Activated T-cell treated with anti-CD3 and anti-CD28 coated beads for 4 hours (primary cell): ENCODE results near the gene AKAP6.
"Not testable (repeated sequence)": the region's sequence is repeated elsewhere in the genome, so short reads cannot be mapped to it uniquely, and the experiment has no call there.

Experiments
- DNase-seq: peaks from one replicate; pipeline ENCODE4 v3.0.0-alpha.2; 2020

The AKAP6 gene

DNA sequence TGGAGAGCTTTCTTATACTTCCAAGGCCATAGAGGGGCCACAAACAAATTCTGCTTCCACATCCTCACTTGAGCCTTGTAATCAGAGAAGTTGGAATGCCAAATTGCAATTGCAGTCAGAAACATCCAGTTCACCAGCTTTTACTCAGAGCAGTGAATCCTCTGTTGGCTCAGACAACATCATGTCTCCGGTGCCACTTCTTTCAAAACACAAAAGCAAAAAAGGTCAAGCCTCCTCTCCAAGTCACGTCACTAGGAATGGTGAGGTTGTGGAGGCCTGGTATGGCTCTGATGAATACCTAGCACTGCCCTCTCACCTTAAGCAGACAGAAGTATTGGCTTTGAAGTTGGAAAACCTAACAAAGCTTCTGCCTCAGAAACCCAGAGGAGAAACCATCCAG, 217.1 kb downstream of the AKAP6 start:
- no peak for DNase-seq

DNA sequence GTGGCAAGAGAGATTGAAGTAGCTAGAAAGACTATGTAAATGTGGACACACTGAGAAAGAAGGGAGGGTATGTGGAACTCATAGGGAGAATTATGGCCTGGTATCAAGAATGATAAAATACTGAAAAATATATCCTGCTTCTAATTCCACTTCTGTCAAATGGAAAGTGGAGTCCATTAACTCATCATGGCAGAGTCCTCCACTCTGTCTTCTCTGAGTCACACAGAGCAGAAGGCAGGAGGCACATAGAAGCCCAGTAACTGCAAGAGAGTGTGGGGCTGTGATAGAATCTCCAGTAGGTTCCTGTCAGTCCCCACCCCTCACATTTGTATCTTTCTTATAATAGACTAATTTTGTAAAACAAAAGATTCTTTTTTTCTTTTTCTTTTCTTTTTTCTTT, 223.7 kb downstream of the AKAP6 start:
- no peak for DNase-seq

- no peak for DNase-seq
Measured at GRCh38 chr14:32559048-32559447, 229.9 kb downstream of the AKAP6 start.

- DNase-seq, result no peak
Measured at GRCh38 chr14:32559590-32559989, 230.5 kb downstream of the AKAP6 start.

DNA sequence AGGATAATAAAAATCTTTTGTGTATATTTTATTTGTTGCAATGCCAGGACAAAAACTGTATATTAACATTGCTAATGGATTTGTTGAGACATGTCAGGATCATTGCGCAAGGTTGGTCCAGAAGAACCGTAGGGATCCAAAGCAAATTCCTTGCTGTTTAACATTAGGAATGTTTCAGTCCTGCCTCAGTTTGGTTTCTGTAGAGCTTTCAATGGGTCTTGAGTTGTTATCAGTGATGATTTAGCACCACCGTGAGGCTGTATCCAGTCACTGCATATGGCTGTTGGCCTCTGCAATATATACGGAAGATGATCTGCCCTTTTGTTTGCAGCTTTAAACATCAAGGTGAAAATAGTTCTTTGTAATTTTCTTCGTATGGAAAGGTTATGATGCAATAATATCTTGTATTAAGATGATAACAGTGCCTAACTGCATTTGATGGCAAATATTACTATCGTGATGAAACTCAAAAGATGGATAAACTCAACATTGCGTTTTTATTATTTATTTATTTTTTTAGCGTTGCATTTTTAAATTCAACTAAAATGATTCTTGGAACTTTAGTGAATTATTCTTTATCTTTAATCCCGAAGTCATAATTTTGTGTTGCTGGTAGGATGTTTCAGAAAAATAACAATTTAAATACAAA, 231.2 kb downstream of the AKAP6 start:
- DNase-seq, result no peak

- DNase-seq, result no peak
Measured at GRCh38 chr14:32561520-32561919, 232.4 kb downstream of the AKAP6 start.

- DNase-seq, result no peak
Measured at GRCh38 chr14:32564596-32564995, 235.5 kb downstream of the AKAP6 start.

GRCh38 chr14:32565256-32565655, 236.2 kb downstream of the AKAP6 start:
- no peak for DNase-seq

- no peak for DNase-seq
Measured at GRCh38 chr14:32567543-32568384, 238.7 kb downstream of the AKAP6 start.

DNA sequence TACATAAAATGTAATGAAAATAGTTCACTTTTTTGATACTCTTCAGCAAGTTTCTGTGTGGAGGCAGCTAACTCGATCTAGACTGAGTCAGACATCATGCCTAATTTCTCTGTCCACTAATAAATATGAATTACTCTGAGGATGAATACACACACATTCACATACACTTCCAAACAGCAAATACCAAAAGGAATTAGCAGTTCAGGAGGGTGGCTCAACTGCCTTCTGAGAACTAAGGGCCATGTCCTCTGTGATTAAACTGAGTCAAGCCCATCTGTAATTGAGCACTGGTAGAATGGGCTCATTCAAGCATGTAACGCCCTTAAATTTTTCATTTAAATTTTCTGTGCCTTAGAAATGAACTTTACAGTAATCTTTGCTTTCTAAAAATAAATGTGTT, 242.5 kb downstream of the AKAP6 start:
- no peak for DNase-seq

GRCh38 chr14:32571995-32572866, 243.1 kb downstream of the AKAP6 start:
- DNase-seq, result no peak

GRCh38 chr14:32572867-32573150, 243.7 kb downstream of the AKAP6 start:
- no peak for DNase-seq

DNA sequence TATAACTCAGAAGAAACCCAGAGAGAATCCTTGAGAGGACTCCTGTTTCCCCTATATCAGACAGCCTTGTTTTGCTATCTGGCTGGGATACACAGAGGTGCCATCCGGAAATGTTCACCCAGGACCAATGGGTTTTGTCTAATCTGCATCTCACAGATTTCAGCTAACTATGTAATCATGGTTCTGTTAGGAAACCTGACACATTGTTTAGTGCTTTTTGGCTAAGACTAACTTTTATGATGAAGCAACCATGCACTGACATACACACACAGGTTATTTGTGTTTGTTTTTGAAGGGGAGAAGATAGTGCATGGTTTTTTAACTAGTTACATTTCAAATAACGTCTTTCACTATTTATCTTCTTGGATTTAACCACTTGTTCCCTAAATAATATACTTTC, 245.2 kb downstream of the AKAP6 start:
- no peak for DNase-seq

- peak; percentile 3 for DNase-seq
Measured at GRCh38 chr14:32576088-32576795, 247.1 kb downstream of the AKAP6 start.

DNA sequence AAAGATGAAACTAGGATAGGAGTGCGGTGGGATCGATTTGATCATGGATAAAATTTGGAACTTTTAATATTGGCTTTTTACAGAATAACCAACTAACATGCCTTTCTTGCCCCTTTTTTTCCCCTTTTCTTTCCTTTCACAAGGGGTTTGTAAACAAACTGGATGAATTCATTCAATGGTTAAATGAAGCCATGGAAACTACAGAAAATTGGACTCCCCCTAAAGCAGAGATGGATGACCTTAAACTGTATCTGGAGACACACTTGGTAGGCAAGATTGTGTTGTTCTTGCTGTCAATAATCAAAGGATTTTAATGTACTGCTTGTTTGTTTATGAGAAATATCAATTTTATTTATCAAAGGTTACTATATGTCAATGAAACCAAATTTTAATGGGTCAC, 247.9 kb downstream of the AKAP6 start:
- DNase-seq, result no peak

- no peak for DNase-seq
Measured at GRCh38 chr14:32578181-32578580, 249.1 kb downstream of the AKAP6 start.

DNA sequence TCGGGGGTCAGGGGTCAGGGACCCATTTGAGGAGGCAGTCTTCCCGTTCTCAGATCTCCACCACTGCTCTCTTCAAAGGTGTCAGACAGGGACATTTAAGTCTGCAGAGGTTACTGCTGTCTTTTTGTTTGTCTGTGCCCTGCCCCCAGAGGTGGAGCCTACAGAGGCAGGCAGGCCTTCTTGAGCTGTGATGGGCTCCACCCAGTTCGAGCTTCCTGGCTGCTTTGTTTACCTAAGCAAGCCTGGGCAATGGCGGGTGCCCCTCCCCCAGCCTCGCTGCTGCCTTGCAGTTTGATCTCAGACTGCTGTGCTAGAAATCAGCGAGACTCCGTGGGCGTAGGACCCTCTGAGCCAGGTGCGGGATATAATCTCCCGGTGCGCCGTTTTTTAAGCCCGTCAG, 254.3 kb downstream of the AKAP6 start:
- DNase-seq, result not testable (repeated sequence)

DNA sequence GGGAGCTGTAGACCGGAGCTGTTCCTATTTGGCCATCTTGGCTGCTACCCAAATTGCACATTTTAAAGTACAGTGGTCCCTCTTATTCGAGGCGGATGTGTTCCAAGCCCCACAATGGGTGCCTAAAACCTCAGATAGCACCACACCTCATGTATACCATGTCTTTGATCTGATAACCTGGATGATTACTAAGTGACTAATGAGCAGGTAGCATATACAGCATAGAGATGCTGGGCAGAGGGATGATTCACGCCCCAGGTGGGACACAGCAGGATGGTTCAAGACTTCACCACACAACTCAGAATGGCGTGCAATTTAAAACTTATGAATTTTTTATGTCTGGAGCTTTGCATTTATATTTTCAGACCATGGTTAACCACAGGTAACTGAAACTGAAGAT, 255.0 kb downstream of the AKAP6 start:
- no peak for DNase-seq

GRCh38 chr14:32587461-32587860, 258.4 kb downstream of the AKAP6 start:
- no peak for DNase-seq

DNA sequence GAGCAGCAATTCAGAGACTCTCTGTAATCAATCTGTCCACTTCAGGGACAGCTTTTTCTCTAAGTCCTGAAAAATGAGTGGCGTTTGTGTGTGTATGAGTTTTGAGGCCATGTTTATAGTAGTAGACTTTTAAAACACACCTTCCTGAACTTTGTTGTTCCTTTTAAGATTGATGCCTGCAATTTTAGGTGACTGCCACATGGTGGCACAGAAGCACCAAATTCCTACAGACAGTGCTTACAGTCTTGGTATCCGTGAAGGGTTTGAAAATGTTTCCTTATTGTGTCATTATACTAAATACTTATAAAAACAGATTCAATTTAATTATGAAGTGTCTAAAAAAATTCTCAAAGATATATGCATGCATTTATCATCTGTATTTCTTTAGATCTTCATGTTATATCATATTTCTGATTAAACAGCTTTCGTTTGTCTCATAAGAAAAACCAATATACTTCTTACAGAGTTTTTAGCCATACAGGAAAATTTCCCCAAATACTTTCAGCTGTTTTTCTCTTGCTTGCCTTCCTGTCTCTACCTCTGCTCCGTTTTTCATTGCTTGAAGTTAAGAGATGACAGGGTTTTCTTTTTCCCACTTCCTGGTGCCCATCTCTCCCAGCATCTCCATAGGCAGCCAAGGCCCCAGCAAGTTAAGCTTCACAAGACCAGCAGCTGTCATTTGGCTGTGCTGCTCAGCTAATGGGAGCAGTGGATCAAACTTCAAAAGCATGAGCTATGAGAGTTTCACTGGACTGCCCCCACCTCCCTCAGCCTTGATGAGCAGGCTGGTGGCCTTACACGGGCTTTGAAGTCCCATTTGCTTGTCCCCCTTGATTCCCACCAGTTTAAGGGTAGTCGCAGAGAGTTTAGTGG, 259.6 kb downstream of the AKAP6 start:
- no peak for DNase-seq

- no peak for DNase-seq
Measured at GRCh38 chr14:32590157-32590556, 261.1 kb downstream of the AKAP6 start.

DNA sequence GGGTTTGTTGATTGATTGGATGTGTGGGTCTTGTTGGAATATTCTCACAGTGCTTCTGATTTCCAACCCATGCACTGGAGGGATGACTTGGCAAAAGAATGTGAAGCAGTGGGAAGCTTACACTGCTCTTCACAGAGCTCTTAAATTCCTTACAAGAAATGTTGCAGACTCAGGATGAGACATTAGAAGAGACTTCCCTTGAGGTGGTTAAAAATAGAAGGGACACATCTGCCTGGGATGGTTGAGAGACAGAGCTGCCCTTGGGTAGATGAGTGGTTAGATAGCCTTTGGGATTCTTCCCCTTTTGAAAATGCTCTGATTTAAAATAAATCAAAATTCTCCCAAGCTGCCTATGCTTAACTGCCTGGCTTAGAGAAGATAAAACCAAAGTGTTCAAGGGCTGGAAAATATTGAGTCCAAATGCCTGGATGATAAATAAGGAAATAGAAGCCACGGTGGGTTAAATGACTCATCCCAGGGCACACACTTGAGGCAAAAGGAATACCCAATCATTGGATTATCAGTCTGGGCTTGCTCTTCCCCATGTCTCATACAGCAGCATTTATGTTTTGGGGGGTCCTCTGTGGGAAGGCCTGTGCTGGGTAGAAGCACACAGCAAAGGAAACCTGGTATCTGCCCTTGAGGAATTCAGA, 264.3 kb downstream of the AKAP6 start:
- DNase-seq, result no peak
